ENCODE measurements around the gene DYSF.
"Not testable (repeated sequence)": the region's sequence is repeated elsewhere in the genome, so short reads cannot be mapped to it uniquely, and the experiment has no call there.

Gene DYSF

GRCh38 chr2:71483246-71483645 is 29.9 kb downstream of the DYSF start:
- no peak overlapping the region for H2AFZ ChIP-seq (ENCODE audit: low read depth, low read length)
- no peak overlapping the region for H3K4me2 ChIP-seq (ENCODE audit: low read length)
- no peaks in the 10 kb centered on the region for H3K79me2 ChIP-seq (ENCODE audit: low read length)
- H3K4me3 ChIP-seq (ENCODE audit: low read length) = no peak overlapping the region
- no peaks in the 10 kb centered on the region for H3K4me1 ChIP-seq (ENCODE audit: low read length)
- H3K9me3 ChIP-seq (ENCODE audit: insufficient read depth, low read length) = no peaks in the 10 kb centered on the region
- H4K20me1 ChIP-seq (ENCODE audit: insufficient read depth, low read length) = no peaks in the 10 kb centered on the region
- peaks cover 8% of the 10 kb centered on the region for H3K27me3 ChIP-seq (ENCODE audit: low read depth, low read length)
- no peaks in the 10 kb centered on the region for H3K36me3 ChIP-seq (replicated peaks; ENCODE audit: low read depth, low read length)
- TF ChIP-seq, protein P1, sequence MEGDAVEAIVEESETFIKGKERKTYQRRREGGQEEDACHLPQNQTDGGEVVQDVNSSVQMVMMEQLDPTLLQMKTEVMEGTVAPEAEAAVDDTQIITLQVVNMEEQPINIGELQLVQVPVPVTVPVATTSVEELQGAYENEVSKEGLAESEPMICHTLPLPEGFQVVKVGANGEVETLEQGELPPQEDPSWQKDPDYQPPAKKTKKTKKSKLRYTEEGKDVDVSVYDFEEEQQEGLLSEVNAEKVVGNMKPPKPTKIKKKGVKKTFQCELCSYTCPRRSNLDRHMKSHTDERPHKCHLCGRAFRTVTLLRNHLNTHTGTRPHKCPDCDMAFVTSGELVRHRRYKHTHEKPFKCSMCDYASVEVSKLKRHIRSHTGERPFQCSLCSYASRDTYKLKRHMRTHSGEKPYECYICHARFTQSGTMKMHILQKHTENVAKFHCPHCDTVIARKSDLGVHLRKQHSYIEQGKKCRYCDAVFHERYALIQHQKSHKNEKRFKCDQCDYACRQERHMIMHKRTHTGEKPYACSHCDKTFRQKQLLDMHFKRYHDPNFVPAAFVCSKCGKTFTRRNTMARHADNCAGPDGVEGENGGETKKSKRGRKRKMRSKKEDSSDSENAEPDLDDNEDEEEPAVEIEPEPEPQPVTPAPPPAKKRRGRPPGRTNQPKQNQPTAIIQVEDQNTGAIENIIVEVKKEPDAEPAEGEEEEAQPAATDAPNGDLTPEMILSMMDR (IDR thresholded peaks at IDR 0.05; ENCODE audit: low read depth, low read length) = no peak
- no peak for TF ChIP-seq EZH2phosphoT487 (IDR thresholded peaks at IDR 0.05; ENCODE audit: low read depth)
- H3K27ac ChIP-seq (ENCODE audit: low read length) = no peak overlapping the region
- H3K9ac ChIP-seq (ENCODE audit: low read length) = no peak overlapping the region

GRCh38 chr2:71484354-71484753 is 31.0 kb downstream of the DYSF start:
- Histone ChIP-seq H3K27ac (ENCODE audit: low read length) (no peak overlapping the region), H2AFZ (ENCODE audit: low read depth, low read length) (no peak overlapping the region), H3K27me3 (ENCODE audit: low read depth, low read length) (peaks cover 8% of the 10 kb centered on the region), H3K4me1 (ENCODE audit: low read length) (no peaks in the 10 kb centered on the region), H3K36me3 (replicated peaks; ENCODE audit: low read depth, low read length) (no peaks in the 10 kb centered on the region), H4K20me1 (ENCODE audit: insufficient read depth, low read length) (no peaks in the 10 kb centered on the region), H3K9ac (ENCODE audit: low read length) (no peak overlapping the region), H3K9me3 (ENCODE audit: insufficient read depth, low read length) (no peaks in the 10 kb centered on the region), H3K4me3 (ENCODE audit: low read length) (no peak overlapping the region), H3K79me2 (ENCODE audit: low read length) (no peaks in the 10 kb centered on the region), H3K4me2 (ENCODE audit: low read length) (no peak overlapping the region)
- TF ChIP-seq, protein P1 (IDR thresholded peaks at IDR 0.05; ENCODE audit: low read depth, low read length) = no peak
- no peak for TF ChIP-seq EZH2phosphoT487 (IDR thresholded peaks at IDR 0.05; ENCODE audit: low read depth)

GRCh38 chr2:71486881-71487640 is 33.7 kb downstream of the DYSF start:
- no peaks in the 10 kb centered on the region for H3K79me2 ChIP-seq (ENCODE audit: low read length)
- no peak overlapping the region for H2AFZ ChIP-seq (ENCODE audit: low read depth, low read length)
- no peak overlapping the region for H3K4me3 ChIP-seq (ENCODE audit: low read length)
- H3K9me3 ChIP-seq (ENCODE audit: insufficient read depth, low read length) = no peaks in the 10 kb centered on the region
- H3K9ac ChIP-seq (ENCODE audit: low read length) = no peak overlapping the region
- H3K27ac ChIP-seq (ENCODE audit: low read length) = no peak overlapping the region
- TF ChIP-seq, protein P1 (IDR thresholded peaks at IDR 0.05; ENCODE audit: low read depth, low read length) = no peak
- TF ChIP-seq EZH2phosphoT487 (IDR thresholded peaks at IDR 0.05; ENCODE audit: low read depth) = no peak
- no peak overlapping the region for H3K4me2 ChIP-seq (ENCODE audit: low read length)
- no peaks in the 10 kb centered on the region for H4K20me1 ChIP-seq (ENCODE audit: insufficient read depth, low read length)
- H3K4me1 ChIP-seq (ENCODE audit: low read length) = no peaks in the 10 kb centered on the region
- no peaks in the 10 kb centered on the region for H3K36me3 ChIP-seq (replicated peaks; ENCODE audit: low read depth, low read length)
- H3K27me3 ChIP-seq (ENCODE audit: low read depth, low read length) = peaks cover 8% of the 10 kb centered on the region

GRCh38 chr2:71491551-71491950 is 38.2 kb downstream of the DYSF start:
- not testable (repeated sequence) for H3K9me3 ChIP-seq (ENCODE audit: insufficient read depth, low read length); H4K20me1 ChIP-seq (ENCODE audit: insufficient read depth, low read length); H3K27ac ChIP-seq (ENCODE audit: low read length); H3K9ac ChIP-seq (ENCODE audit: low read length); H3K27me3 ChIP-seq (ENCODE audit: low read depth, low read length); H3K79me2 ChIP-seq (ENCODE audit: low read length); H3K4me3 ChIP-seq (ENCODE audit: low read length); H2AFZ ChIP-seq (ENCODE audit: low read depth, low read length); H3K4me2 ChIP-seq (ENCODE audit: low read length); H3K36me3 ChIP-seq (replicated peaks; ENCODE audit: low read depth, low read length); H3K4me1 ChIP-seq (ENCODE audit: low read length)
